CD14-positive monocyte (primary cell): ENCODE results near the gene PLD3. TPM values are rescaled to one million over a fixed set of nuclear protein-coding genes. Genes with fewer than 3 reads are reported as not detected.

Source experiments
- DNase-seq, 3 donors: peaks; one replicate each; pipeline ENCODE4 v3.0.0-alpha.2; 2011 to 2022
- H2AFZ ChIP-seq: 2 replicates; pipeline ENCODE4 v1.6.0; 2012; ENCODE audit warnings: mild to moderate bottlenecking, low read depth, low read length, inconsistent platforms; ENCODE audit not compliant: insufficient read depth, poor library complexity, severe bottlenecking
- H3K27ac ChIP-seq, 2 donors: 1 replicate in 1 of 2; 2 replicates in 1 of 2; pipeline ENCODE4 v1.5.1; 2012 to 2013; ENCODE audit warnings: low read length in 2 of 2, control low read depth in 1 of 2, inconsistent platforms in 1 of 2, low read depth in 1 of 2, mild to moderate bottlenecking in 1 of 2
- H3K27me3 ChIP-seq, 2 donors: one replicate each; pipeline versions ENCODE4 v1.6.0 to v1.6.1; 2011 to 2013; ENCODE audit warnings: low read length in 2 of 2; ENCODE audit not compliant: control insufficient read depth in 2 of 2, insufficient read depth in 2 of 2
- H3K36me3 ChIP-seq, 2 donors: replicated peaks in 1 of 2; 1 replicate in 1 of 2; 2 replicates in 1 of 2; pipeline versions ENCODE4 v1.5.1 to v1.6.1; 2012 to 2013; ENCODE audit warnings: low read length in 2 of 2, control low read depth in 1 of 2, inconsistent platforms in 1 of 2, mild to moderate bottlenecking in 1 of 2; ENCODE audit not compliant: insufficient read depth in 2 of 2, control insufficient read depth in 1 of 2
- H3K4me1 ChIP-seq, 2 donors: 1 replicate in 1 of 2; 2 replicates in 1 of 2; pipeline versions ENCODE4 v1.5.1 to v1.6.1; 2012 to 2013; ENCODE audit warnings: low read length in 2 of 2, control low read depth in 1 of 2, inconsistent platforms in 1 of 2, mild to moderate bottlenecking in 1 of 2, moderate library complexity in 1 of 2; ENCODE audit not compliant: insufficient read depth in 2 of 2, control insufficient read depth in 1 of 2
- H3K4me2 ChIP-seq: replicated peaks from 2 replicates; pipeline ENCODE3; 2012; ENCODE audit warnings: low read length, moderate library complexity, mild to moderate bottlenecking; ENCODE audit not compliant: poor library complexity, severe bottlenecking; ENCODE audit errors: extremely low read depth
- H3K4me3 ChIP-seq, 3 experiments: fragments of 200-600 bp in 1 of 3; sonication (generic) in 1 of 3; replicated peaks in 1 of 3; 1 replicate in 2 of 3; 2 replicates in 1 of 3; pipeline ENCODE4 v1.5.1; 2011 to 2013; ENCODE audit warnings: low read length in 3 of 3, mild to moderate bottlenecking in 3 of 3, control low read depth in 2 of 3, low read depth in 2 of 3, inconsistent platforms in 1 of 3, moderate library complexity in 1 of 3
- H3K79me2 ChIP-seq: 2 replicates; pipeline ENCODE4 v1.6.0; 2012; ENCODE audit warnings: mild to moderate bottlenecking, control low read depth, inconsistent platforms, low read length, moderate library complexity; ENCODE audit not compliant: insufficient read depth
- H3K9ac ChIP-seq: 2 replicates; pipeline ENCODE4 v1.6.0; 2017; ENCODE audit warnings: low read length, mild to moderate bottlenecking; ENCODE audit not compliant: insufficient read depth, poor library complexity, severe bottlenecking
- H3K9me3 ChIP-seq, 2 donors: replicated peaks in 1 of 2; 1 replicate in 1 of 2; 2 replicates in 1 of 2; pipeline versions ENCODE4 v1.5.1 to v1.6.1; 2012 to 2013; ENCODE audit warnings: low read length in 2 of 2, control low read depth in 1 of 2; ENCODE audit not compliant: control insufficient read depth in 1 of 2, insufficient read depth in 1 of 2
- H4K20me1 ChIP-seq: 2 replicates; pipeline ENCODE4 v1.6.0; 2012; ENCODE audit warnings: mild to moderate bottlenecking, low read length, control low read depth, moderate library complexity; ENCODE audit not compliant: insufficient read depth
- H3K27ac Mint-ChIP-seq, 7 donors: one replicate each; pipeline ENCODE4 v1.8.0; 2020; ENCODE audit warnings: mild to moderate bottlenecking in 7 of 7, mixed read lengths in 7 of 7, moderate library complexity in 6 of 7, inconsistent platforms in 2 of 7
- H3K27me3 Mint-ChIP-seq, 3 donors: one replicate each; pipeline ENCODE4 v1.8.0; 2021 to 2022; ENCODE audit warnings: low read depth in 3 of 3, mild to moderate bottlenecking in 3 of 3, mixed read lengths in 3 of 3, moderate library complexity in 3 of 3, inconsistent platforms in 1 of 3
- H3K36me3 Mint-ChIP-seq, 2 donors: one replicate each; pipeline ENCODE4 v1.8.0; 2020; ENCODE audit warnings: mixed read lengths in 2 of 2, inconsistent platforms in 1 of 2, mild to moderate bottlenecking in 1 of 2
- H3K4me1 Mint-ChIP-seq: one replicate; pipeline ENCODE4 v1.8.0; 2020; ENCODE audit warnings: mild to moderate bottlenecking, mixed read lengths
- H3K4me3 Mint-ChIP-seq, 2 donors: one replicate each; pipeline ENCODE4 v1.8.0; 2020; ENCODE audit warnings: mild to moderate bottlenecking in 2 of 2, mixed read lengths in 2 of 2, moderate library complexity in 1 of 2
- H3K9me3 Mint-ChIP-seq, 7 donors: one replicate each; pipeline ENCODE4 v1.8.0; 2020 to 2022; ENCODE audit warnings: mixed read lengths in 7 of 7, mild to moderate bottlenecking in 6 of 7, moderate library complexity in 6 of 7, inconsistent platforms in 2 of 7
- CTCF ChIP-seq: fragments of 200-600 bp; IDR thresholded peaks from one replicate; pipeline ENCODE4 v1.8.0; 2022; ENCODE audit warnings: antibody characterized with exemption, mild to moderate bottlenecking
- WGBS: methylation state at CpG from one replicate; pipeline ENCODE4 v1.1.5; 2013; ENCODE audit warnings: missing lambda C conversion rate; ENCODE audit not compliant: insufficient coverage; 5-methylcytosine and 5-hydroxymethylcytosine counted together
- intact Hi-C, 2 donors: fragments of 100-400 bp; cut with micrococcal nuclease; formaldehyde crosslinking; loops; one replicate each; pipeline versions ENCODE4 v1.15.0 to v1.15.1; 2023
- polyA plus RNA-seq, 3 donors: library from polyadenylated mRNA; depleted of rRNA in 1 of 3; unstranded in 2 of 3; stranded (reverse) in 1 of 3; fragments of 300-500 nt in 2 of 3; fragments of >200 nt in 1 of 3; fragmentation: Illumina TruSeq in 2 of 3; gene quantifications; 1 replicate in 2 of 3; 2 replicates in 1 of 3; pipeline ENCODE4 v1.2.3, GENCODE V29; 2012 to 2021

Gene PLD3
- polyA plus RNA-seq, 3 donors, result 168 to 334 (median 170) TPM

- intact Hi-C loops, result no loop called here
- H3K4me1 Mint-ChIP-seq, result no peaks in the 10 kb centered on the region
- peaks cover 64 to 86% of the 10 kb centered on the region in 2 donors for H3K36me3 Mint-ChIP-seq
- Histone ChIP-seq H3K9ac (no peak overlapping the region), H3K79me2 (peaks cover 5% of the 10 kb centered on the region), H3K4me1 (no peaks in the 10 kb centered on the region), H3K9me3 (no peaks in the 10 kb centered on the region), H4K20me1 (no peaks in the 10 kb centered on the region), H2AFZ (no peak overlapping the region), H3K4me2 (no peak overlapping the region), H3K4me3 (no peak overlapping the region), H3K36me3 (peaks cover 66 to 78% of the 10 kb centered on the region in 2 donors), H3K27ac (no peak overlapping the region), H3K27me3 (no peaks in the 10 kb centered on the region)
- H3K4me3 Mint-ChIP-seq, result no peak overlapping the region
- no peak for DNase-seq
- peaks cover 0 to 1% (median 0%) of the 10 kb centered on the region in 7 donors for H3K9me3 Mint-ChIP-seq
- TF ChIP-seq CTCF, result no peak
- no peaks in the 10 kb centered on the region for H3K27me3 Mint-ChIP-seq
- peak overlapping the region in 1 of 7 donors; percentile 41 for H3K27ac Mint-ChIP-seq
Observed at GRCh38 chr19:40335101-40335500, 13.4 kb upstream of the PLD3 start.

GRCh38 chr19:40335855-40336600, 12.5 kb upstream of the PLD3 start:
- H3K27me3 ChIP-seq, result no peaks in the 10 kb centered on the region
- peaks cover 63 to 85% of the 10 kb centered on the region in 2 donors for H3K36me3 Mint-ChIP-seq
- H3K4me3 Mint-ChIP-seq, result no peak overlapping the region
- no peak overlapping the region for H2AFZ ChIP-seq
- no peaks in the 10 kb centered on the region for H3K4me1 Mint-ChIP-seq
- no peaks in the 10 kb centered on the region for H3K9me3 ChIP-seq
- H3K4me2 ChIP-seq, result no peak overlapping the region
- no peak for TF ChIP-seq CTCF
- no peak overlapping the region for H3K4me3 ChIP-seq
- H3K9ac ChIP-seq, result no peak overlapping the region
- H3K9me3 Mint-ChIP-seq, result peaks cover 0 to 1% (median 0%) of the 10 kb centered on the region in 7 donors
- H4K20me1 ChIP-seq, result no peaks in the 10 kb centered on the region
- WGBS, result 96% methylated on average over 12 of the region's 15 CpGs
- H3K36me3 ChIP-seq, result peaks cover 61 to 78% of the 10 kb centered on the region in 2 donors
- H3K79me2 ChIP-seq, result peaks cover 5% of the 10 kb centered on the region
- no peak for DNase-seq
- intact Hi-C loops, result no loop called here
- H3K27ac ChIP-seq, result peak overlapping the region in 1 of 2 donors; percentile 5
- H3K27ac Mint-ChIP-seq, result no peak overlapping the region
- H3K27me3 Mint-ChIP-seq, result peaks cover 0 to 2% (median 0%) of the 10 kb centered on the region in 3 donors
- H3K4me1 ChIP-seq, result no peaks in the 10 kb centered on the region
